Activated CD4-positive, alpha-beta T cell treated with anti-CD3 and anti-CD28 coated beads, Interleukin-2, Interleukin-4, amounts not matched to agents 100 ng/mL and 50 ng/mL, durations not matched to agents 16 hours and 8 hours (primary cell): ENCODE measurements around the gene PAFAH2.
"Not testable (repeated sequence)": the region's sequence is repeated elsewhere in the genome, so short reads cannot be mapped to it uniquely, and the experiment has no call there.

ENCODE experiments used
- DNase-seq: peaks from one replicate; pipeline ENCODE4 v3.0.0-alpha.2; 2020; ENCODE audit warnings: low spot score

PAFAH2 gene

DNA sequence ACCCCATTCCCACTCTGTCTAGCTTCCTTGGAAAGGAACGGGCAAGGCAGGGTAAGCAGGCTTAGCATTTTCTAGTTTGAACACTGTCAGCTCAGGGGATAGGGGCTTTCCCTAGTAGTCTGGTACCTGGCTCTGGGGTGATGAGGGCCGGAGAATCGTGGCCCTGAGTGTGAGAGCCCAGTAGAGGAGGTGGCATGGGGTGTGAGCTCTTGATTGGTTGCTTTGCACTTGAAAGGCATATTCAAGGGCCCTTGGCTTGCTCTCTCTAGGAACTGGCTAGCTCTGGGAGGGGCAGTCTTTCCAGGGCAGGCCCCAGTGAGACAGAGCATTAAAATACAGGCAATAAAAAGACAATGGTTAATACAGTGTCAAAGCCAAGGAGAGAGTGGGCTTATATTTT lies 13.0 kb upstream of the PAFAH2 start:
- no peak for DNase-seq

GRCh38 chr1:26009796-26010447 lies 12.1 kb upstream of the PAFAH2 start:
- DNase-seq, result no peak

GRCh38 chr1:26006710-26007109 lies 8.8 kb upstream of the PAFAH2 start:
- no peak for DNase-seq

DNA sequence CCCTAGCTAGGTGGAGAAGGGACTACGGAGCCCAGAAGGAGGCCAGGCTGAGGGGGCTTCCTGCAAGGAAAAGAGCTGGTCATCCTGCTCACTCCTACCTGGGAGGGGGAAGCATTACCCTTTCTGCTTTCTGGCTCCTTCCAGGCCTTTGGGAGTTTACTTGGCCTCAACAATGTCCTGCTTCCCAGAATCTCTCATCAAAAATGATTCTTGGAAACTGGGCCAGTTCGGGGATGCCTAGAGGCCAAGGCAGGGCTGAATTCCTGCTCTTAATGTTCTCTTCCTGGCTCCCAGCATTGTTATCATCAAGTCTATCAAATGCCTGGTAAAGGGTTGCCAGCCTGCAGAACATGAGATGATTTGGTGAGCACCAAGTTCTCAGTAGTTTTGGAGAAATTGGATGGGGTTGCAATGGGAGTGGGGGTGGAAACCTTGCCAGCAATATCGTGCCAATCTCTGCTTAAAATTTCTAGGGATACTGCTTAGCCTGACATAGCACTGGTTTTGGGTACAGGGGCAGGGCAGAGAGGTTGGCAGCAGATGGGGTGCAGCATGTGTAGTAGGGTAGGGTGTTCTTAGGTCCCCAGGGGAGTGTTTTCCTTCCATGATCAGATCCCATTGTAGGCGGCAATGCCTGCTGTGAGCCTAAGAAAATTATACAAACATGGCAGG lies 7.7 kb upstream of the PAFAH2 start:
- DNase-seq, result no peak

DNA sequence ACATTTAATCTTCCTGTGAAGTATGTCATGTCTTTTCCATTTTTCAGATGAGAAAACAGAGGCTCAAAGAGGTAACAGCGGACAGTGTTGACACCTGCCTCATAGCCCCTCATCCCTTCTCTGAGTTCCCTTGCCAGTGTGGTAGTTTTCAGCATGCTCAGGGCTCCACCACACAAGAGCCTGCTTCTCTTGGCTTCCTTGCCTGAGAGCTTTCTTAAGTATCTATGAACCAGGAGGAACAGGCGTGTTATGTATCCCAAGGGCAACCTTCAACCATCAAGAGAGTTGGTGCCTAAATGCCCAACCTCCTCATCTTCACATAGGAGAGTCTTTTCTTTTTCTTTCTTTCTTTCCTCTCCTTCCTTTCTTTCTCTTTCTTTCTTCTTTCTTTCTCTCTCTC lies 5.9 kb upstream of the PAFAH2 start:
- no peak for DNase-seq

- DNase-seq, result no peak
Observed at GRCh38 chr1:26003262-26003661, 5.4 kb upstream of the PAFAH2 start.

- no peak for DNase-seq
Observed at GRCh38 chr1:25999041-25999800, 1.4 kb upstream of the PAFAH2 start.

GRCh38 chr1:25996966-25997827 lies 666 bp downstream of the PAFAH2 start:
- DNase-seq, result peak; percentile 50

GRCh38 chr1:25994402-25995150 lies 3.3 kb downstream of the PAFAH2 start:
- DNase-seq, result no peak

- DNase-seq, result no peak
Observed at GRCh38 chr1:25993197-25993951, 4.5 kb downstream of the PAFAH2 start.

DNA sequence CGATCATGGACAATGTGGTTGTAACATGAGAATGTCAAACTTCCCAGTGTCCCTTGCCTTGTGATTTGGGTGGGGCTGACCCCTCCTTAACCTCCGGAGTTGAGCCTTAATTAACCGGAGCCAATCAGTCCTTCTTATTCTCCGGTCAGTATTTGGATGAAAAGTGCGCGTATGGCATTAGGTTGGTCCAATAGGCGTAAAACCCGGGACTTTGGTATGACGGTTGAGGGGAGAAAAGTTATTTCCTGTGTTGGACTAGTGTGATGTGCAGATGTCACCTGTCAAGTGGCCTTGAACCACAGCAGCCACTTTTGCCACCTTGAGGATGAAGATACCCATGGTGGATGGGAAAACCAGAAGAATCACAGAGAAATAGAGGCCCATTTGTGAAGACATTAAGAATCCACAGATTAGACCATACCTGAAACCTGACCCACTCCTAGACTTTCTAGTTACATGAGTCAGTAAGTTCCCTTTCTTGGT lies 5.1 kb downstream of the PAFAH2 start:
- no peak for DNase-seq

DNA sequence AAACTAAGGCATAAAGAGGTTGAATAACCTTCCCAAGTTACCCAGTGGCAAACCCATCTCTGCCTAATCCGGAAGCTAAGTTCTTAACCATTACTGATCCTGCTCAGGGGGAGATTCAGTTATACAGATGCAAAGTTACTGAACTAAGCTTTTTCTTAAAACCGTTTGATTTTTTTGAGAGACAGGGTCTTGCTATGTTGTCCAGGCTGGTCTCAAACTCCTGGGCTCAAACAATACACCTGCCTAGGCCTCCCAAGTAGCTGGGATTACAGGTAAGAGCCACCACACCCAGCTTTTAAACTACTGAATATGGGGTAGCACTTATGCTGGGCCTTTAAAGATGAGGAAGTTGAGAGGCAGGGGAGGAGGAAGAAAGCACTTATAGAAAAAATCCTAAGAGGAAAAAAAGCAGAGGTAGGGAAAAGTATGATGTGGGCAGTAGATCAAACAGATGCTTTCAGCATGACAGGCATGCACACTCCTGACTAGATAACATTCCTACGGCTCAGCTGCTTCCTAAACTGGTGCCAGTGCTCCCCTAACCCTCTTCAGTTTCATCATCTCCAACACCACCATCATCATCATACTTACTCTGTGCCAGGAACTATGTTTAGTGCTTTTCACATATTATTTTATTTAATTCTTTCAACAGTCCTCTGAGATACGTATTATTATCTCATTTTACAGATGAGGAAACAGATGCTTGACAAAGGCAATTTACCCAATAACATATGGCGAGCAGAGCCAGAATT lies 5.8 kb downstream of the PAFAH2 start:
- no peak for DNase-seq

DNA sequence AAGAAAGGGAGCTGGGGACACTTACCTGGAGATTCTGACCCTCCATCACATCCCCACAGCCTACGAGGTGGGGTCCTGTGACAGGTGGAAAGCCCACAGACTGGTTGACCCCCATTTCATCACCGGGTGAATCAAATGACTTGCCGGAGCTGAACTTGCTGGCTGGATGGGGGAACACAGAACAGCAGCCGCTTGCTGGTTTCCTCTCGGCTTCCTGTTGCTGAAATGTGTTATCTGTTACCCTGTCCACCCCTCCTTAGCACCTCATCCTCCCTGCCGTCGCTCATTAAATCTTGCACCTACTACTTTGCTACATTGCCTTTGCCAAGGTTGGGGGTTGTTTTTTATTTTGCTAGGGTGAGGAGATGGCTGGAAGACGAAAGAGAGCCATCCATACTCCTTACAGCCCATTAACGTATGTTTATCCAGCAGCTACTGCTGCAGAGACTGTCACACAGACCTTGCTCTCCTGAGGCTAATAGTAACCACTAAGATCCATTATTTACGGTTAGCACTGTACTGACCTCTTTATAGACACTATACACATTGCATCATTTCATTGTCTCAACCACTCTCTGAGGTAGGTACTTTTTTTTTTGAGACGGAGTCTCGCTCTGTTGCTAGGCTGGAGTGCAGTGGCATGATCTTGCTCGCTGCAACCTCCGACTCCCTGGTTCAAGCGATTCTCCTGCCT lies 7.0 kb downstream of the PAFAH2 start:
- DNase-seq, result peak; percentile 49

- no peak for DNase-seq
Observed at GRCh38 chr1:25990251-25990650, 7.6 kb downstream of the PAFAH2 start.

GRCh38 chr1:25989440-25990234 lies 8.2 kb downstream of the PAFAH2 start:
- no peak for DNase-seq

- no peak for DNase-seq
Observed at GRCh38 chr1:25987951-25988350, 9.9 kb downstream of the PAFAH2 start.

DNA sequence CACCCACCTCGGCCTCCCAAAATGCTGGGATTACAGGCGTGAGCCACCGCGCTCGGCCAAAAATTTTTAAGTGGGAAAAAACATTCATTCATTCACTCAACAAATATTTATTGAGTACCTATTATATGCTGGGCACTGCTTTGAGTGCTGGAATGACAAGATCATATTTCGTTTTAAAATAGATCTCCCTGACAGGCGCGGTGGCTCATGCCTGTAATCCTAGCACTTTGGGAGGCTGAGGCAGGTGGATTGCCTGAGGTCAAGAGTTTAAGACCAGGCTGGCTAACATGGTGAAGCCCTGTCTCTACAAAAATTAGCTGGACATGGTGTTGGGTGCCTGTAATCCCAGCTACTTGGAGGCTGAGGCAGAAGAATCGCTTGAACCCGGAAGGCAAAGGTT lies 11.1 kb downstream of the PAFAH2 start:
- DNase-seq, result not testable (repeated sequence)

DNA sequence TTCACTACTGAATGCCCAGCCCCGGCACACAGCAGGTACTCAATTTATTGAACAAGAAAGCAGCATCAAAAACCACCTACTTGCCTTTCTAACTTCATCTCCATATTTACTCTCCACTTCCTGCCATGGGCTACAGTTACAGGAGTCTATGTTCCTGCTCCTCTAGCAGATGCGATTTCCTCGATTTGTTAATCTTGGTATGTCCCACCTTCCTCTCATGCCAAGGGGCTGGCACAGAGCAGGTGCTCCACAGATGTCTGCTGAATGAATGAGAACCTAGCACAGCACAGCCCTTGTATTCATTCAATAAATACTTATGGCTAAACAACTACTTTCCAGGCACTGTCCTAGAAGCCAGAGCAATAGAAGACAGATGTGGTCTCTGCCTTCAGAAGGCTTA lies 12.2 kb downstream of the PAFAH2 start:
- DNase-seq, result no peak
